WTC11 (cell line): Measurements from ENCODE around the gene ZFP69B. TPM values are rescaled to one million over a fixed set of nuclear protein-coding genes. Genes with fewer than 3 reads are reported as not detected.

Experiments used
- ATAC-seq: fragments of 200-7000 bp; cut with Tn5 transposase; 2 replicates; pipeline ENCODE4 v1.10.0; 2021; ENCODE audit warnings: mild to moderate bottlenecking, moderate library complexity
- Bru-seq: library from RNA; stranded (reverse); fragments of 400-500 nt; gene quantifications from one replicate; lab custom pipeline; 2021; lab: Mats Ljungman, UMichigan
- CTCF ChIA-PET: fragments of 300-600 bp; sonication (Branson Sonifier 250); formaldehyde crosslinking; loops from one replicate; lab custom pipeline; 2021; ENCODE audit warnings: antibody characterized with exemption; lab: Charles Lee
- POLR2A ChIA-PET: fragments of 350-600 bp; sonication (Branson Sonifier 250); formaldehyde crosslinking; loops from one replicate; lab custom pipeline; 2021; ENCODE audit warnings: antibody characterized with exemption; lab: Charles Lee
- DNase-seq: peaks from one replicate; pipeline ENCODE4 v3.0.0; 2021; ENCODE audit warnings: low spot score
- H3K27ac Mint-ChIP-seq: 2 replicates; pipeline ENCODE4 v1.8.0; 2021; ENCODE audit warnings: mixed read lengths
- H3K27me3 Mint-ChIP-seq: 2 replicates; pipeline ENCODE4 v1.8.0; 2021; ENCODE audit warnings: low read depth, mild to moderate bottlenecking, moderate library complexity, mixed read lengths
- H3K36me3 Mint-ChIP-seq: 2 replicates; pipeline ENCODE4 v1.8.0; 2021; ENCODE audit warnings: mixed read lengths
- H3K4me1 Mint-ChIP-seq: 2 replicates; pipeline ENCODE4 v1.8.0; 2022; ENCODE audit warnings: mixed read lengths
- H3K4me3 Mint-ChIP-seq: 2 replicates; pipeline ENCODE4 v1.8.0; 2021; ENCODE audit warnings: mild to moderate bottlenecking, moderate library complexity, mixed read lengths
- H3K9me3 Mint-ChIP-seq: 2 replicates; pipeline ENCODE4 v1.8.0; 2021; ENCODE audit warnings: mixed read lengths
- AFF4 ChIP-seq: sonication (generic); formaldehyde crosslinking; IDR thresholded peaks from 2 replicates; pipeline ENCODE4 v1.8.1; 2023; ENCODE audit warnings: mild to moderate bottlenecking, missing genetic modification reagents, borderline replicate concordance
- CBFB ChIP-seq: sonication (generic); formaldehyde crosslinking; IDR thresholded peaks from 2 replicates; pipeline ENCODE4 v1.8.1; 2022; ENCODE audit warnings: mild to moderate bottlenecking, low read depth, missing genetic modification reagents
- E2F1 ChIP-seq: sonication (generic); formaldehyde crosslinking; IDR thresholded peaks from 2 replicates; pipeline ENCODE4 v1.8.0; 2022; ENCODE audit warnings: mild to moderate bottlenecking, missing genetic modification reagents
- ERG ChIP-seq: fragments of 250-450 bp; sonication (Bioruptor Pico); IDR thresholded peaks from 2 replicates; pipeline ENCODE4 v1.8.0; 2021; ENCODE audit warnings: mild to moderate bottlenecking
- ESRRA ChIP-seq: sonication (generic); formaldehyde crosslinking; IDR thresholded peaks from 2 replicates; pipeline ENCODE4 v1.8.1; 2022; ENCODE audit warnings: mild to moderate bottlenecking, missing genetic modification reagents, borderline replicate concordance
- FOXK1 ChIP-seq: sonication (generic); formaldehyde crosslinking; IDR thresholded peaks from 2 replicates; pipeline ENCODE4 v1.8.0; 2022; ENCODE audit warnings: mild to moderate bottlenecking, moderate library complexity, missing genetic modification reagents
- FOXP4 ChIP-seq: sonication (generic); formaldehyde crosslinking; IDR thresholded peaks from 2 replicates; pipeline ENCODE4 v1.8.0; 2022; ENCODE audit warnings: mild to moderate bottlenecking, missing genetic modification reagents
- GABPB1 ChIP-seq: sonication (generic); formaldehyde crosslinking; IDR thresholded peaks from 2 replicates; pipeline ENCODE4 v1.8.1; 2023; ENCODE audit warnings: mild to moderate bottlenecking, missing genetic modification reagents
- KAT7 ChIP-seq: sonication (generic); formaldehyde crosslinking; IDR thresholded peaks from 2 replicates; pipeline ENCODE4 v1.8.1; 2023; ENCODE audit warnings: missing genetic modification reagents, mild to moderate bottlenecking, borderline replicate concordance
- MAX ChIP-seq: sonication (generic); formaldehyde crosslinking; IDR thresholded peaks from 2 replicates; pipeline ENCODE4 v1.8.0; 2022; ENCODE audit warnings: mild to moderate bottlenecking, missing genetic modification reagents
- NFE2L1 ChIP-seq: sonication (generic); formaldehyde crosslinking; IDR thresholded peaks from 2 replicates; pipeline ENCODE4 v1.8.1; 2023; ENCODE audit warnings: missing genetic modification reagents
- RELA ChIP-seq: sonication (generic); formaldehyde crosslinking; IDR thresholded peaks from 2 replicates; pipeline ENCODE4 v1.8.1; 2022; ENCODE audit warnings: missing genetic modification reagents, mild to moderate bottlenecking, borderline replicate concordance
- SMAD4 ChIP-seq: sonication (generic); formaldehyde crosslinking; IDR thresholded peaks from 2 replicates; pipeline ENCODE4 v1.8.0; 2022; ENCODE audit warnings: mild to moderate bottlenecking, missing genetic modification reagents
- STAT6 ChIP-seq: sonication (generic); formaldehyde crosslinking; conservative IDR thresholded peaks from 2 replicates; pipeline ENCODE4 v1.8.1; 2023; ENCODE audit warnings: mild to moderate bottlenecking, low read depth, missing genetic modification reagents, moderate library complexity
- TEAD1 ChIP-seq: sonication (generic); formaldehyde crosslinking; IDR thresholded peaks from 2 replicates; pipeline ENCODE4 v1.8.0; 2022; ENCODE audit warnings: mild to moderate bottlenecking, missing genetic modification reagents
- TEAD4 ChIP-seq: sonication (generic); formaldehyde crosslinking; IDR thresholded peaks from 2 replicates; pipeline ENCODE4 v1.8.0; 2022; ENCODE audit warnings: mild to moderate bottlenecking, missing genetic modification reagents
- TP53 ChIP-seq: sonication (generic); formaldehyde crosslinking; IDR thresholded peaks from 2 replicates; pipeline ENCODE4 v1.8.1; 2023; ENCODE audit warnings: mild to moderate bottlenecking, missing genetic modification reagents
- ZBTB43 ChIP-seq: sonication (generic); formaldehyde crosslinking; IDR thresholded peaks from 2 replicates; pipeline ENCODE4 v1.8.1; 2023; ENCODE audit warnings: mild to moderate bottlenecking, missing genetic modification reagents
- ZNF138 ChIP-seq: sonication (generic); formaldehyde crosslinking; conservative IDR thresholded peaks from 2 replicates; pipeline ENCODE4 v1.8.1; 2022; ENCODE audit warnings: mild to moderate bottlenecking, moderate library complexity, missing genetic modification reagents
- ZNF263 ChIP-seq: sonication (generic); formaldehyde crosslinking; IDR thresholded peaks from 2 replicates; pipeline ENCODE4 v1.8.1; 2022; ENCODE audit warnings: low read depth, mild to moderate bottlenecking, moderate library complexity, missing genetic modification reagents
- ZNF671 ChIP-seq: fragments of 250-450 bp; sonication (Bioruptor Pico); IDR thresholded peaks from 2 replicates; pipeline ENCODE4 v1.8.0; 2021; ENCODE audit warnings: mild to moderate bottlenecking
- long read RNA-seq, 3 experiments: library from RNA in 1 of 3; library from capped mRNA in 1 of 3; library from polyadenylated mRNA in 1 of 3; unstranded in 2 of 3; stranded (forward) in 1 of 3; transcript quantifications; one replicate each; pipeline ENCODE4 v2.0.0, GENCODE V29; 2021
- total RNA-seq: library from RNA; stranded (reverse); gene quantifications from 3 replicates; pipeline ENCODE4 v1.2.3, GENCODE V29; 2021

Gene ZFP69B
- total RNA-seq (6.8 to 8.2 TPM (median 7.1 TPM) in 3 replicates), Bru-seq, nascent RNA (percentile 73 among the genes with signal in this experiment)
- long read RNA-seq, experiment 1, transcript ZFP69B-202 (6 exons, 2,109 nt), result major isoform, 5 of 25 reads
- long read RNA-seq, experiment 1, partial matches to known transcripts, result 3 of 25 reads
- long read RNA-seq, experiment 1, other reads (novel, unspliced or antisense), result 15 of 25 reads
- long read RNA-seq, experiment 2, partial matches to known transcripts, result 0 of 2 reads
- long read RNA-seq, experiment 2, other reads (novel, unspliced or antisense), result 2 of 2 reads
- long read RNA-seq, experiment 3, partial matches to known transcripts, result 2 of 5 reads
- long read RNA-seq, experiment 3, other reads (novel, unspliced or antisense), result 3 of 5 reads

- peak within 1 kb of the TSS; percentile 80 for H3K27ac Mint-ChIP-seq
- peak within 1 kb of the TSS; percentile 81 for H3K4me3 Mint-ChIP-seq
- peaks cover 16% of the 10 kb centered on the region for H3K36me3 Mint-ChIP-seq
- peaks cover 4% of the 10 kb centered on the region for H3K27me3 Mint-ChIP-seq
- CTCF ChIA-PET, result interaction anchor here (0.5 to 2.0 kb wide), 9 partner anchors 11 to 306 kb away, joined by 3 to 28 read pairs (median 5); partner anchors contain the start of gene ZNF684
- H3K4me1 Mint-ChIP-seq, result peaks cover 22% of the 10 kb centered on the region
- DNase-seq (peak; percentile 94), ATAC-seq (peak; percentile 93)
- POLR2A ChIA-PET, result interaction anchor here (0.6 to 0.7 kb wide), 2 partner anchors 10 to 47 kb away, joined by 3 read pairs; no protein-coding TSS in a partner anchor
- H3K9me3 Mint-ChIP-seq, result peaks cover 38% of the 10 kb centered on the region
- TF ChIP-seq MAX (peak; percentile 87; the same call in 1 of the 2 replicates), TEAD1 (CRISPR knock-in tag) (peak; percentile 85; the same call in 1 of the 2 replicates), FOXK1 (CRISPR knock-in tag) (peak; percentile 76), AFF4 (CRISPR knock-in tag) (no peak), ZNF263 (peak; percentile 95), KAT7 (CRISPR knock-in tag) (peak; percentile 58; the same call in 1 of the 2 replicates), FOXP4 (CRISPR knock-in tag) (peak; percentile 84; the same call in 1 of the 2 replicates), ERG (no peak), ZBTB43 (CRISPR knock-in tag) (peak; percentile 39; the same call in 1 of the 2 replicates), RELA (peak; percentile 69; the same call in 1 of the 2 replicates), GABPB1 (CRISPR knock-in tag) (peak; percentile 87), ZNF671 (CRISPR knock-in tag) (no peak), STAT6 (no peak), ESRRA (CRISPR knock-in tag) (no peak; the same call in none of the 2 replicates), TEAD4 (CRISPR knock-in tag) (no peak), NFE2L1 (CRISPR knock-in tag) (no peak), CBFB (CRISPR knock-in tag) (no peak), E2F1 (CRISPR knock-in tag) (0 out of 2 replicates have a peak, but pooled peaks have one; percentile 56), ZNF138 (CRISPR knock-in tag) (no peak), SMAD4 (CRISPR knock-in tag) (0 out of 2 replicates have a peak, but pooled peaks have one; percentile 51), TP53 (CRISPR knock-in tag) (peak; percentile 50; the same call in 1 of the 2 replicates)
These were observed at the start of gene ZFP69B for GRCh38 chr1:40449684-40450494. ZFP69B (plus strand) TSS chr1:40450476; CDS start chr1:40450962, 486 bp downstream.
